ENCODE measurements around the gene VPS35L.
"Not testable (repeated sequence)": the region's sequence is repeated elsewhere in the genome, so short reads cannot be mapped to it uniquely, and the experiment has no call there.

Gene VPS35L

GRCh38 chr16:19639986-19640421 is 84.5 kb downstream of the VPS35L start:
- Mint-ChIP-seq H3K27me3 (no peaks in the 10 kb centered on the region), H3K27ac (peak overlapping the region; percentile 4), H3K9me3 (ENCODE audit: low read depth) (no peaks in the 10 kb centered on the region), H3K36me3 (peaks cover 16% of the 10 kb centered on the region), H3K4me3 (peak overlapping the region; percentile 46), H3K4me1 (ENCODE audit: low read depth) (peaks cover 20% of the 10 kb centered on the region)

GRCh38 chr16:19642501-19642900 is 87.0 kb downstream of the VPS35L start:
- Mint-ChIP-seq H3K9me3 (ENCODE audit: low read depth) (no peaks in the 10 kb centered on the region), H3K27ac (no peak overlapping the region), H3K36me3 (peaks cover 13% of the 10 kb centered on the region), H3K27me3 (no peaks in the 10 kb centered on the region), H3K4me3 (no peak overlapping the region), H3K4me1 (ENCODE audit: low read depth) (peaks cover 20% of the 10 kb centered on the region)

- Mint-ChIP-seq H3K4me3 (no peak overlapping the region), H3K4me1 (ENCODE audit: low read depth) (peaks cover 9% of the 10 kb centered on the region), H3K9me3 (ENCODE audit: low read depth) (no peaks in the 10 kb centered on the region), H3K36me3 (peaks cover 11% of the 10 kb centered on the region), H3K27ac (no peak overlapping the region), H3K27me3 (no peaks in the 10 kb centered on the region)
Observed at GRCh38 chr16:19644877-19645276, 89.4 kb downstream of the VPS35L start.

- Mint-ChIP-seq H3K36me3 (peaks cover 11% of the 10 kb centered on the region), H3K27me3 (no peaks in the 10 kb centered on the region), H3K4me3 (no peak overlapping the region), H3K4me1 (ENCODE audit: low read depth) (peaks cover 2% of the 10 kb centered on the region), H3K9me3 (ENCODE audit: low read depth) (no peaks in the 10 kb centered on the region), H3K27ac (no peak overlapping the region)
Observed at GRCh38 chr16:19645557-19645981, 90.1 kb downstream of the VPS35L start.

GRCh38 chr16:19649980-19650379 is 94.5 kb downstream of the VPS35L start:
- peaks cover 24% of the 10 kb centered on the region for H3K36me3 Mint-ChIP-seq

GRCh38 chr16:19654147-19654546 is 98.6 kb downstream of the VPS35L start:
- Mint-ChIP-seq H3K27ac (no peak overlapping the region), H3K4me3 (no peak overlapping the region), H3K27me3 (no peaks in the 10 kb centered on the region), H3K4me1 (ENCODE audit: low read depth) (no peaks in the 10 kb centered on the region), H3K36me3 (peaks cover 32% of the 10 kb centered on the region), H3K9me3 (ENCODE audit: low read depth) (no peaks in the 10 kb centered on the region)

More at GRCh38 chr16:19649980-19650379, 94.5 kb downstream of the VPS35L start:
- Mint-ChIP-seq H3K9me3 (ENCODE audit: low read depth) (no peaks in the 10 kb centered on the region), H3K4me1 (ENCODE audit: low read depth) (no peaks in the 10 kb centered on the region), H3K27ac (no peak overlapping the region), H3K4me3 (no peak overlapping the region), H3K27me3 (no peaks in the 10 kb centered on the region)

GRCh38 chr16:19655242-19655777 is 99.8 kb downstream of the VPS35L start:
- Mint-ChIP-seq H3K27me3 (no peaks in the 10 kb centered on the region), H3K9me3 (ENCODE audit: low read depth) (no peaks in the 10 kb centered on the region), H3K4me1 (ENCODE audit: low read depth) (peaks cover 1% of the 10 kb centered on the region), H3K36me3 (peaks cover 36% of the 10 kb centered on the region), H3K4me3 (no peak overlapping the region), H3K27ac (no peak overlapping the region)

GRCh38 chr16:19657831-19658230 is 102.3 kb downstream of the VPS35L start:
- H3K27me3 Mint-ChIP-seq, result no peaks in the 10 kb centered on the region
- no peak overlapping the region for H3K27ac Mint-ChIP-seq
- no peak overlapping the region for H3K4me3 Mint-ChIP-seq
- H3K9me3 Mint-ChIP-seq (ENCODE audit: low read depth), result no peaks in the 10 kb centered on the region
- peaks cover 5% of the 10 kb centered on the region for H3K4me1 Mint-ChIP-seq (ENCODE audit: low read depth)
- H3K36me3 Mint-ChIP-seq, result peaks cover 35% of the 10 kb centered on the region

- H3K4me1 Mint-ChIP-seq (ENCODE audit: low read depth), result peaks cover 5% of the 10 kb centered on the region
- no peak overlapping the region for H3K27ac Mint-ChIP-seq
- no peaks in the 10 kb centered on the region for H3K9me3 Mint-ChIP-seq (ENCODE audit: low read depth)
- no peak overlapping the region for H3K4me3 Mint-ChIP-seq
- peaks cover 30% of the 10 kb centered on the region for H3K36me3 Mint-ChIP-seq
- H3K27me3 Mint-ChIP-seq, result no peaks in the 10 kb centered on the region
Observed at GRCh38 chr16:19659554-19659953, 104.1 kb downstream of the VPS35L start.

GRCh38 chr16:19660432-19660831 is 104.9 kb downstream of the VPS35L start:
- H3K36me3 Mint-ChIP-seq, result peaks cover 35% of the 10 kb centered on the region
- peaks cover 3% of the 10 kb centered on the region for H3K9me3 Mint-ChIP-seq (ENCODE audit: low read depth)
- H3K27me3 Mint-ChIP-seq, result no peaks in the 10 kb centered on the region

GRCh38 chr16:19662351-19662750 is 106.8 kb downstream of the VPS35L start:
- peaks cover 5% of the 10 kb centered on the region for H3K4me1 Mint-ChIP-seq (ENCODE audit: low read depth)
- H3K36me3 Mint-ChIP-seq, result peaks cover 37% of the 10 kb centered on the region
- H3K4me3 Mint-ChIP-seq, result no peak overlapping the region
- H3K27ac Mint-ChIP-seq, result no peak overlapping the region
- H3K27me3 Mint-ChIP-seq, result no peaks in the 10 kb centered on the region
- peaks cover 5% of the 10 kb centered on the region for H3K9me3 Mint-ChIP-seq (ENCODE audit: low read depth)

More at GRCh38 chr16:19660432-19660831, 104.9 kb downstream of the VPS35L start:
- Mint-ChIP-seq H3K4me1 (ENCODE audit: low read depth) (peaks cover 5% of the 10 kb centered on the region), H3K4me3 (no peak overlapping the region), H3K27ac (no peak overlapping the region)

- H3K9me3 Mint-ChIP-seq (ENCODE audit: low read depth), result peaks cover 5% of the 10 kb centered on the region
- H3K4me3 Mint-ChIP-seq, result no peak overlapping the region
- no peak overlapping the region for H3K27ac Mint-ChIP-seq
- H3K27me3 Mint-ChIP-seq, result no peaks in the 10 kb centered on the region
- H3K36me3 Mint-ChIP-seq, result peaks cover 31% of the 10 kb centered on the region
- peaks cover 5% of the 10 kb centered on the region for H3K4me1 Mint-ChIP-seq (ENCODE audit: low read depth)
Observed at GRCh38 chr16:19664166-19664565, 108.7 kb downstream of the VPS35L start.

GRCh38 chr16:19665313-19665712 is 109.8 kb downstream of the VPS35L start:
- peaks cover 29% of the 10 kb centered on the region for H3K36me3 Mint-ChIP-seq
- not testable (repeated sequence) for H3K27me3 Mint-ChIP-seq; H3K4me1 Mint-ChIP-seq (ENCODE audit: low read depth); H3K9me3 Mint-ChIP-seq (ENCODE audit: low read depth); H3K27ac Mint-ChIP-seq; H3K4me3 Mint-ChIP-seq

GRCh38 chr16:19666477-19666876 is 111.0 kb downstream of the VPS35L start:
- H3K27me3 Mint-ChIP-seq, result no peaks in the 10 kb centered on the region
- no peaks in the 10 kb centered on the region for H3K4me1 Mint-ChIP-seq (ENCODE audit: low read depth)
- H3K9me3 Mint-ChIP-seq (ENCODE audit: low read depth), result peaks cover 5% of the 10 kb centered on the region
- no peak overlapping the region for H3K4me3 Mint-ChIP-seq
- no peak overlapping the region for H3K27ac Mint-ChIP-seq
- peaks cover 26% of the 10 kb centered on the region for H3K36me3 Mint-ChIP-seq

- H3K4me3 Mint-ChIP-seq, result no peak overlapping the region
- H3K36me3 Mint-ChIP-seq, result peaks cover 19% of the 10 kb centered on the region
- no peaks in the 10 kb centered on the region for H3K27me3 Mint-ChIP-seq
- no peaks in the 10 kb centered on the region for H3K4me1 Mint-ChIP-seq (ENCODE audit: low read depth)
- H3K9me3 Mint-ChIP-seq (ENCODE audit: low read depth), result no peaks in the 10 kb centered on the region
- no peak overlapping the region for H3K27ac Mint-ChIP-seq
Observed at GRCh38 chr16:19672378-19672777, 116.9 kb downstream of the VPS35L start.

- no peaks in the 10 kb centered on the region for H3K4me1 Mint-ChIP-seq (ENCODE audit: low read depth)
- no peak overlapping the region for H3K4me3 Mint-ChIP-seq
- no peaks in the 10 kb centered on the region for H3K27me3 Mint-ChIP-seq
- H3K9me3 Mint-ChIP-seq (ENCODE audit: low read depth), result no peaks in the 10 kb centered on the region
- H3K36me3 Mint-ChIP-seq, result peaks cover 17% of the 10 kb centered on the region
- no peak overlapping the region for H3K27ac Mint-ChIP-seq
Observed at GRCh38 chr16:19674485-19674884, 119.0 kb downstream of the VPS35L start.
